Astrocyte (in vitro differentiated cells and primary cell): ENCODE data around the gene RNF34.

Source experiments
- EZH2 ChIP-seq: IDR thresholded peaks from 2 replicates; pipeline ENCODE4 v1.6.1; 2012; ENCODE audit warnings: mild to moderate bottlenecking, low read length, inconsistent platforms; ENCODE audit not compliant: insufficient read depth
- TF ChIP-seq, protein P1 (sequence below): IDR thresholded peaks from 2 replicates; pipeline ENCODE4 v1.5.1; 2011; ENCODE audit warnings: low read depth, mild to moderate bottlenecking, inconsistent platforms, low read length, moderate library complexity; ENCODE audit not compliant: insufficient read depth

- TF ChIP-seq, protein P1, sequence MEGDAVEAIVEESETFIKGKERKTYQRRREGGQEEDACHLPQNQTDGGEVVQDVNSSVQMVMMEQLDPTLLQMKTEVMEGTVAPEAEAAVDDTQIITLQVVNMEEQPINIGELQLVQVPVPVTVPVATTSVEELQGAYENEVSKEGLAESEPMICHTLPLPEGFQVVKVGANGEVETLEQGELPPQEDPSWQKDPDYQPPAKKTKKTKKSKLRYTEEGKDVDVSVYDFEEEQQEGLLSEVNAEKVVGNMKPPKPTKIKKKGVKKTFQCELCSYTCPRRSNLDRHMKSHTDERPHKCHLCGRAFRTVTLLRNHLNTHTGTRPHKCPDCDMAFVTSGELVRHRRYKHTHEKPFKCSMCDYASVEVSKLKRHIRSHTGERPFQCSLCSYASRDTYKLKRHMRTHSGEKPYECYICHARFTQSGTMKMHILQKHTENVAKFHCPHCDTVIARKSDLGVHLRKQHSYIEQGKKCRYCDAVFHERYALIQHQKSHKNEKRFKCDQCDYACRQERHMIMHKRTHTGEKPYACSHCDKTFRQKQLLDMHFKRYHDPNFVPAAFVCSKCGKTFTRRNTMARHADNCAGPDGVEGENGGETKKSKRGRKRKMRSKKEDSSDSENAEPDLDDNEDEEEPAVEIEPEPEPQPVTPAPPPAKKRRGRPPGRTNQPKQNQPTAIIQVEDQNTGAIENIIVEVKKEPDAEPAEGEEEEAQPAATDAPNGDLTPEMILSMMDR, result no peak
- no peak for TF ChIP-seq EZH2
These were observed 34.4 kb upstream of the RNF34 start for GRCh38 chr12:121365416-121366062.
